ENCODE measurements around the gene SHB.

Gene SHB

GRCh38 chr9:37870799-37871176, 198.2 kb downstream of the SHB start:
- Mint-ChIP-seq H3K4me1 (no peaks in the 10 kb centered on the region), H3K9me3 (no peaks in the 10 kb centered on the region), H3K27me3 (no peaks in the 10 kb centered on the region), H3K27ac (no peak overlapping the region), H3K4me3 (no peak overlapping the region), H3K36me3 (no peaks in the 10 kb centered on the region)
- DNase-seq (ENCODE audit: low spot score in 2 of 2) (no peak), ATAC-seq (ENCODE audit: low read depth) (no peak)

DNA sequence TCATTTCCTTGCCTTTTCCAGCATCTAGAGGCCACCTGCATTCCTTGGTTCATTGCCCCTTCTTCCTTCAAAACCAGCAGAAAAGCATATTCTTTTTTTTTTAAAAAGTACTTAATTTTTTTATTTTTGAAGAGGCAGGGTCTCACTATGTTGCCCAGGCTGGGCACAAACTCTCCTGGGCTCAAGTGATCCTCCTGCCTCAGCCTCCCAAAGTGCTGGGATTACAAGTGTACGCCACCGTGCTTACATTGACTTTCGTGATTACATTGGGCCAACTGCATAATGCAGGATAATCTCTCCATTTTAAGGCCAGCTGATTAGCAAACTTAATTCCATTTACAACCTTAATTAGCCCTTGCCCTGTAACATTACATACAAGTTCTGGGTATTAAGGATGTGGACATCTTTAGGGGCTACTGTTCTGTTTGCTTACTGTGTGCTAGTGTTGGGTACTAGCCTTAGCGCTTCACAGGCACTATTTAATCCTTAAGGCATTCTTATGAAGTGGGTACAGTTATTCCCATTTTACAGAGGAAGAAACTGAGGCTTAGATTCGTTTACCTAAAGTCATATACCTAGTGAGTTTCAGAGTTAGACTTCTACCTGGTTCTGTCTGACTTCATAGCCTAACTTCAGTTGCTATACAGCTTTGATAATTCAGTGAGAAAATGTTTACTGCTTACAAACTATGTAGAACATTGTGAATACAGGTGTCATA, 198.8 kb downstream of the SHB start:
- ATAC-seq (ENCODE audit: low read depth), result no peak
- Mint-ChIP-seq H3K9me3 (no peaks in the 10 kb centered on the region), H3K36me3 (no peaks in the 10 kb centered on the region), H3K27me3 (no peaks in the 10 kb centered on the region), H3K27ac (no peak overlapping the region), H3K4me3 (no peak overlapping the region), H3K4me1 (no peaks in the 10 kb centered on the region)
- DNase-seq (ENCODE audit: low spot score in 2 of 2), result no peak
